ENCODE data around the gene GAS7.

GAS7 gene

GRCh38 chr17:10127819-10128425 is 70.5 kb downstream of the GAS7 start:
- DNase-seq = no peak

- no peak for DNase-seq
These were observed 71.5 kb downstream of the GAS7 start for GRCh38 chr17:10126616-10127501.

DNA sequence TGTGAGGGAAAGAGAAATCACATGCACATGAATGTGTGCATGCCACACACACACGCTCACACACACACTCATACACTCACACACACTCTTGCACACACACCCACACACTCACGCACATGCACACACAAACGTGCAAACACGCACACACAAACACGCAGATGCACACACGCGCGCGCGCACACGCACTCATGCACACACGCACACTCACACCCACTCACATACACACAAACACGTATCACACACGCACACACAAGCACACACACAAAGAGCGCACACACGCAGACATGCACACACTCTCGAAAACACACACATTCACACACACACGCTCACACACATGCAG is 72.2 kb downstream of the GAS7 start:
- no peak for DNase-seq

GRCh38 chr17:10125531-10126275 is 72.7 kb downstream of the GAS7 start:
- DNase-seq = no peak

GRCh38 chr17:10123093-10123492 is 75.3 kb downstream of the GAS7 start:
- no peak for DNase-seq

DNA sequence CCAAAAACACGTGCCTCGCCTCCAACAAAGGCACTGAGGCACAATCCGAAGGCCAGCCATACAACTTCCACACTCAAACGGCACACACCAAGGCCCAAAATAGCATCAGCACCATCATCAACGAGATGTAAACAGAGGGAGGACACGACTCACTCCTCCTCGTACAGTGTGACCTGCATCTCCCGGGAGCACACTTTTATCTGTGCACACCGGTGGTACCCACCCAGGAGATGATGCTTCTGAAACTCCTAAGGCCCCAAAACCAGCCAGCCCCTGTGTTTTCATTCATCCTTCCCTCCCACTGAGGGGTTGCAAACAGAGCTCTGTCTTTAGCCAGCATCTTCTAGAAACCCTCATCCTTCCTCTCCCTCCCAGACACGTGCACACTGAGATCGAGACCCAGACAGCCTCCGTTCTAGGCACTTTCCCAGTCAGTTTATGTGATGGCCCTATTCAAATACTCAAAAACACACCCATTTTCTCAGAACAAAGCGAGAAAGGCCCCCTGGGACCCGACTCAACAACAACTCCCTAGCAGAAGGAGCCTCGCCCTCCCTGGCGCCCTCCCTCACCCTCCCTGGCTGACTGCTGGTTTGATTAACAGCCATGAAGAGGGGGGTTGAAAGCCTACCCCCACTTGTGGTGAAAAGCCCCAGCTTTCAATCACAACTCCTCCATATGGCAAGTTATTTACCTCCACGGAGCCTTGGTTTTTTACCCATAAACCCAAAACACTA is 76.3 kb downstream of the GAS7 start:
- DNase-seq = no peak

- DNase-seq = no peak
These were observed 77.7 kb downstream of the GAS7 start for GRCh38 chr17:10120749-10121148.

DNA sequence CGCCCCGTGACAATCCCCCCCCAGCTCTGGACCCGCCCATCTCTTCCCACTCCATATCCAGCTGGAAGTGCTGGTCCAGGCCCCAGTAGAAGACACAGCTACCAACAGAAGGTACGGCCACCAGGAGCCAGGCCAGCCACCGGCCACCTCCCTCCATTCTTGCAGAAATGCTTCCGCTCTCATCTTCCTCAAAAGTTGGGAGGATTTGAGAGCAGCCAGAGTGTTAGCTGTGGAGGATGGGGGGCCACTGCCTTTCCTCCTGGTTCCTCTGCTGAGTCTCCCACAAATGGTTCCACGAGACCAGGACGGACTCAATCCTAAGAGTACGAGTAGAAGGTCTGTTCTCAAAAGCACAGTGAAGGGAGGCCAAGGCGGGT is 78.3 kb downstream of the GAS7 start:
- DNase-seq = no peak

GRCh38 chr17:10119203-10120108 is 79.0 kb downstream of the GAS7 start:
- no peak for DNase-seq

GRCh38 chr17:10118788-10119130 is 79.6 kb downstream of the GAS7 start:
- no peak for DNase-seq

GRCh38 chr17:10117581-10118001 is 80.8 kb downstream of the GAS7 start:
- no peak for DNase-seq

GRCh38 chr17:10116753-10117420 is 81.5 kb downstream of the GAS7 start:
- no peak for DNase-seq

DNA sequence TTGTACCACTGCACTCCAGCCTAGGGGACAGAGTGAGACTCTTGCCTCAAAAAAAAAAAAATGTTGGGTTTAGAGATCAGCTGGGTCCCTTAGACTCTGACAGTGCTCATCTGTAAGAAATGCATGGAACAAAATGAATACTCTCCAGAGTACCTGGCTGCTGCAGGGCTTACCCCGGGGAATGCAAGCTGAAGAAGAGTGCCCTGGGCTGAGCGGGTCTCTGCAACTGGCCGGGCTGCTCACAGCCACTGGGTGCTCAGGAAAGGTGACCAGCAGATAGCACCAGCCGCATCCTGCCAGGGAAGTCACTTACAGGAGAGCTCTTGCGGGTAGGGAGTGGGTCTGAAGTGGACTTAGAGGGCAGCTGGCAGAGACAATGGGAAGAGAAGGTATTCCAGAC is 82.1 kb downstream of the GAS7 start:
- DNase-seq = no peak

- no peak for DNase-seq
These were observed 82.9 kb downstream of the GAS7 start for GRCh38 chr17:10115536-10115932.

DNA sequence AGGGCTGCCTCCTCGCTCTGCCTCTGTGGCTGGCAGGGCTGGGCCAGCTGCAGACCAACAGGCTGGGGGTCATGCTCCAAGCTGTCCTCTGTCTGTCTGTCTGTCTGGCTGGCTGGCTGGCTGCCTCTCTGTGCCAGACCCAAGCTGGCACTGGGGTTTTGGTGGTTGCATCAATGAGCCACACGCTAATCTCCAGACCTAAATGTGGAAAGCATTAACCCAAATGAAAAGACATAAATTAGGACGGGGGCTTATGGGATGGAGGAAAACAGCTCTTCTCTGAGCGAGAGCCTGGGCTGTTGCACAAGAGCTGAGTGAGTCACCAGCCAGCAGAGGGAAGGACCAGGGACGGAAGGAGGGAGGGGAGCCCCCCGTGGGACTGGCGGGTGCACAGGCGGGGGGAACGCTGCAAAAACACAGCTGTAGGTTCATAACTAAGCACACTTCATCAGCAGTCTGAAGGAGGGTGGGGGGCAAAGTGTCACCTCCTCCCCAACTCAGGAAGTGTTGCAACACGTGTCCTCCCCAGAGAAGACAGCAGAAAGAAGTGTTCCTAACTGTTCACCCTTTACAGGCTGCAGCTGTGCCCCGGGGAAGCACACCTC is 83.4 kb downstream of the GAS7 start:
- no peak for DNase-seq

- DNase-seq = no peak
These were observed 85.4 kb downstream of the GAS7 start for GRCh38 chr17:10112962-10113361.

DNA sequence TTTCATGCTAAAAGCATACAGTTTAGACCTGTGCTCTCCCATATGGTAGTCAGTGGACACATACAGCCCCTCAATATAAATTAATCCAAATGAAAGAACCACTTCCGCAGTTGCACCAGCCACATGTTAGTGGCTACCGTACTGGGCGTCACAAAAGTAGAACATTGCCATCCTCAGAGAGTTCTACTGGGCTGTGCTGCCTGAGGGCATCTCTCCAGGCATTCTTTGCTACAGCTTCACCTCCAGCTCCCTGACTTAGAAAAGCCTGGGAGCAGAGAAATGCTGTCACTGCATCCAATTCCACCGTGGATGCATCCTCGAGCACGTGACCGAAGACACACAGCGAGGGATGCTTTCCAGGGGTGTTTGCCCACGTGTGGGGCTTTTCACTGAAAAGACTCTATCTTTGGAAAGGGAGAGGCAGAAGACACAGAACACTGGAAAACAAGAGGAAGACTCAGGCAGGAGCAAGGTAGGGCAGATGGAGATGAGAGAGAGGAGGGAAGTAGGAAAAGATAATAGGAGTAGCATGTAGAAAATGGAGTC is 86.4 kb downstream of the GAS7 start:
- no peak for DNase-seq

GRCh38 chr17:10109146-10109545 is 89.3 kb downstream of the GAS7 start:
- no peak for DNase-seq

- DNase-seq = no peak
These were observed 90.9 kb downstream of the GAS7 start for GRCh38 chr17:10107316-10108165.

- DNase-seq = no peak
These were observed 92.3 kb downstream of the GAS7 start for GRCh38 chr17:10106067-10106466.
